ENCODE measurements around the gene CAMSAP2.

CAMSAP2 gene

GRCh38 chr1:200872446-200873115 is 133.9 kb downstream of the CAMSAP2 start, which contains the start of gene GPR25:
TSS of gene GPR25 (plus strand) at chr1:200872981. CDS start at chr1:200873038, 57 bp downstream.
- Histone ChIP-seq H3K4me1 (ENCODE audit: control insufficient read depth in 1 of 2, insufficient read depth in 2 of 2, low read length in 2 of 2) (peaks cover 0 to 14% of the 10 kb centered on the region in 2 donors), H3K27ac (ENCODE audit: low read length) (no peak within 1 kb of the TSS), H3K36me3 (ENCODE audit: control insufficient read depth in 1 of 2, insufficient read depth in 2 of 2, low read length in 2 of 2) (no peaks in the 10 kb centered on the region), H3K9me3 (ENCODE audit: control insufficient read depth in 1 of 2, low read length in 2 of 2) (no peaks in the 10 kb centered on the region), H3K27me3 (ENCODE audit: low read depth, low read length) (peaks cover 38% of the 10 kb centered on the region), H3K4me3 (ENCODE audit: low read depth in 1 of 2, low read length in 2 of 2) (peak within 1 kb of the TSS in 1 of 2 donors; percentile 68)

- Histone ChIP-seq H3K4me3 (ENCODE audit: low read depth in 1 of 2, low read length in 2 of 2) (peak overlapping the region in 1 of 2 donors; percentile 68), H3K4me1 (ENCODE audit: control insufficient read depth in 1 of 2, insufficient read depth in 2 of 2, low read length in 2 of 2) (peaks cover 0 to 14% of the 10 kb centered on the region in 2 donors), H3K27me3 (ENCODE audit: low read depth, low read length) (peaks cover 38% of the 10 kb centered on the region), H3K36me3 (ENCODE audit: control insufficient read depth in 1 of 2, insufficient read depth in 2 of 2, low read length in 2 of 2) (no peaks in the 10 kb centered on the region), H3K27ac (ENCODE audit: low read length) (no peak overlapping the region), H3K9me3 (ENCODE audit: control insufficient read depth in 1 of 2, low read length in 2 of 2) (no peaks in the 10 kb centered on the region)
Observed at GRCh38 chr1:200873116-200873670, 134.5 kb downstream of the CAMSAP2 start.

GRCh38 chr1:200873671-200874397 is 135.1 kb downstream of the CAMSAP2 start:
- Histone ChIP-seq H3K9me3 (ENCODE audit: control insufficient read depth in 1 of 2, low read length in 2 of 2) (no peaks in the 10 kb centered on the region), H3K4me3 (ENCODE audit: low read depth in 1 of 2, low read length in 2 of 2) (peak overlapping the region in 1 of 2 donors; percentile 68), H3K27me3 (ENCODE audit: low read depth, low read length) (peaks cover 38% of the 10 kb centered on the region)

DNA sequence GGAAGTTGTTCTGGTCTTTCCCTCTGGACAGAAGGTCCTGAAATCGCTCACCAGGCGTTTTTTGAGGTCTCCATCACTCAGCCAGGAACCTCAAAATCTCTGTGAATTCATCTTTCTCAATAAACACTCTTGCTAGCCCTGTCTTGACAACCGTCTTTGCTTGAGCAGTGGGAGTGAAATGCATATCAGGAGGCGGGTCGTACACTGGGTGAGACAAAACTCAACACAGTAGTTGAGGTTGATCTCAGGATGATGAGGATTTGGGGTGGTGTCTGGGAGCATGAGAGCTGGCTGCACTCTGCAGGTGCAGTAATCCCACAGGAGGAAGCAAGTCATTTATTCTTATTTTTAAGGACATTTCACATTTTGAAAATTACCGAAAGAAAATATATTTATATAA is 136.0 kb downstream of the CAMSAP2 start:
- peaks cover 38% of the 10 kb centered on the region for H3K27me3 ChIP-seq (ENCODE audit: low read depth, low read length)
- peaks cover 0 to 14% of the 10 kb centered on the region in 2 donors for H3K4me1 ChIP-seq (ENCODE audit: control insufficient read depth in 1 of 2, insufficient read depth in 2 of 2, low read length in 2 of 2)
- H3K4me3 ChIP-seq (ENCODE audit: low read depth in 1 of 2, low read length in 2 of 2) = no peak overlapping the region
- no peaks in the 10 kb centered on the region for H3K9me3 ChIP-seq (ENCODE audit: control insufficient read depth in 1 of 2, low read length in 2 of 2)
- no peaks in the 10 kb centered on the region for H3K36me3 ChIP-seq (ENCODE audit: control insufficient read depth in 1 of 2, insufficient read depth in 2 of 2, low read length in 2 of 2)
- H3K27ac ChIP-seq (ENCODE audit: low read length) = no peak overlapping the region

More at GRCh38 chr1:200873671-200874397, 135.1 kb downstream of the CAMSAP2 start:
- no peaks in the 10 kb centered on the region for H3K36me3 ChIP-seq (ENCODE audit: control insufficient read depth in 1 of 2, insufficient read depth in 2 of 2, low read length in 2 of 2)
- peaks cover 0 to 14% of the 10 kb centered on the region in 2 donors for H3K4me1 ChIP-seq (ENCODE audit: control insufficient read depth in 1 of 2, insufficient read depth in 2 of 2, low read length in 2 of 2)
- H3K27ac ChIP-seq (ENCODE audit: low read length) = no peak overlapping the region

- peaks cover 30% of the 10 kb centered on the region for H3K27me3 ChIP-seq (ENCODE audit: low read depth, low read length)
- H3K9me3 ChIP-seq (ENCODE audit: control insufficient read depth in 1 of 2, low read length in 2 of 2) = no peaks in the 10 kb centered on the region
- no peaks in the 10 kb centered on the region for H3K36me3 ChIP-seq (ENCODE audit: control insufficient read depth in 1 of 2, insufficient read depth in 2 of 2, low read length in 2 of 2)
- H3K4me1 ChIP-seq (ENCODE audit: control insufficient read depth in 1 of 2, insufficient read depth in 2 of 2, low read length in 2 of 2) = peaks cover 0 to 14% of the 10 kb centered on the region in 2 donors
- H3K27ac ChIP-seq (ENCODE audit: low read length) = no peak overlapping the region
- no peak overlapping the region for H3K4me3 ChIP-seq (ENCODE audit: low read depth in 1 of 2, low read length in 2 of 2)
Observed at GRCh38 chr1:200875416-200875815, 136.7 kb downstream of the CAMSAP2 start.

DNA sequence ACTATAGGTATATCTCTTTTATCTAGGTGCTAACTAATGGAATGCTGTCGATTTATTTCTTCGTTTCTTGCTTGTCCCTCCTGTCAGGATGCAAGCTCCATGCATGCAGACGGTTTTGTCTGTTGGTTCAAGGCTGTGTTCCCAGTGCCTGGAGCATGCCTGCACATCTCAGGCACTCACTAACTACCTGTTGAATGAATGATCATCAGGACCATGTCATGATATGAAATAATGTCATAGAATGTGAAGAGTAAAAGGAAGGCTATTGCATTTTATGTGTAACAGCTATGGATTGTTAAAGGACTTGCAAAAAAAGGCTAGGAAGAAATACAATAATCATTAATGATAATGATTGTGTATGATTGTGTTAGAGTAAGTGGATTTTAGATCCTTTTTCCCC is 138.3 kb downstream of the CAMSAP2 start:
- H3K36me3 ChIP-seq (ENCODE audit: control insufficient read depth in 1 of 2, insufficient read depth in 2 of 2, low read length in 2 of 2) = no peaks in the 10 kb centered on the region
- H3K4me3 ChIP-seq (ENCODE audit: low read depth in 1 of 2, low read length in 2 of 2) = no peak overlapping the region
- no peak overlapping the region for H3K27ac ChIP-seq (ENCODE audit: low read length)
- H3K27me3 ChIP-seq (ENCODE audit: low read depth, low read length) = peaks cover 24% of the 10 kb centered on the region
- H3K4me1 ChIP-seq (ENCODE audit: control insufficient read depth in 1 of 2, insufficient read depth in 2 of 2, low read length in 2 of 2) = peaks cover 0 to 14% of the 10 kb centered on the region in 2 donors
- H3K9me3 ChIP-seq (ENCODE audit: control insufficient read depth in 1 of 2, low read length in 2 of 2) = no peaks in the 10 kb centered on the region

DNA sequence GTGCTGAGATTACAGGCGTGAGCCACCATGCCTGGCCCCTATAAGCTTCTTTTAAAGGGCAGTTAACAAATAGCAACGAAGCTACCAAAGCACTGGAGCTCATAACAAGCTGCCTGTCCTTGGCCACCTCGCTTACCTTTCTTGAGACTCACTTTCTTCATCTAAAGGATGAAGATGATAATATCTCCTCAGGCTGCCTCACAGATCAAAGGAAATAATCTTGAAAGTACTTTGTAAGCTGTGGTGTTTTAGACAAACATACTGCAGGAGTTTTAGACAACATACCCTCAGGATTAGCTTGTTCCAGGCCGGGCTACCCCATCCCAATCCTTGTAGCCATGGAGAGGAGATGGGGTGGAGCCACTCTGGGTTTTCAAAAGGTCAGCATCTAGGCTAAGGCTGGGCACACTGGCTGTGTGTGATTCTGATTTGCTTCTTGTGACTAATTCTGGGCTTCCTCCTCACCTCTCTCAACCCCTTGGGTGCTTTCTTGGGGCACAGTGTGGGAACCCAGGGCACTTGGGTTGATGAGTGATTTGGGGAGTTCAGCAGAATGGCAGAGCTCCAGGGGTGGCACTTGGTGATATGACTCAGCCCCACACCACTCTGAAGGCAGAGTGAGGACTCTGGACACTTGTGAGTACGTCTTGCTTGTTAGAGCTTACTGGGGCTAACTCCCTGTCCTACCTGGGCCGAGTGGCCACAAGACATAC is 139.3 kb downstream of the CAMSAP2 start:
- Histone ChIP-seq H3K9me3 (ENCODE audit: control insufficient read depth in 1 of 2, low read length in 2 of 2) (no peaks in the 10 kb centered on the region), H3K36me3 (ENCODE audit: control insufficient read depth in 1 of 2, insufficient read depth in 2 of 2, low read length in 2 of 2) (no peaks in the 10 kb centered on the region), H3K4me1 (ENCODE audit: control insufficient read depth in 1 of 2, insufficient read depth in 2 of 2, low read length in 2 of 2) (peaks cover 0 to 11% of the 10 kb centered on the region in 2 donors), H3K4me3 (ENCODE audit: low read depth in 1 of 2, low read length in 2 of 2) (no peak overlapping the region), H3K27me3 (ENCODE audit: low read depth, low read length) (peaks cover 19% of the 10 kb centered on the region), H3K27ac (ENCODE audit: low read length) (no peak overlapping the region)

DNA sequence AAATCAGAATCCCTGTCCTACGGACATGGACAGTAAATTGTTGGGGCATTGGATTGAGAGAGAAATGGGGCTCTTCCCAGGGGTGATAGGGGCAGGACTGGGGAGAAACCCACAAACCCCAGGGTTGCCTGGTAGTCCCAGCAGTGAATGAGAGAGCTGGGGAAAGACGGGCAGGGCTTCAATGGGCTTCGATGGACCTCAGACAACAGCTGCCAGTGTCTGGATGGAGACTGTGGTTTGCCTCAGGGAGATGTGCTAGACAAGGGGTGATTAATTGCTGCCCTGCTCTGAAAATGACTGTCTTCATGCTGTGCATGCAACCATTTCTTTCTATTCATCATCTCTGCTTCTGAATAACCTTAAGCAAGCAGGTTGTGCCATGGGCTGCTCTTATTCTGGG is 141.5 kb downstream of the CAMSAP2 start:
- Histone ChIP-seq H3K9me3 (ENCODE audit: control insufficient read depth in 1 of 2, low read length in 2 of 2) (no peaks in the 10 kb centered on the region), H3K4me1 (ENCODE audit: control insufficient read depth in 1 of 2, insufficient read depth in 2 of 2, low read length in 2 of 2) (no peaks in the 10 kb centered on the region), H3K36me3 (ENCODE audit: control insufficient read depth in 1 of 2, insufficient read depth in 2 of 2, low read length in 2 of 2) (no peaks in the 10 kb centered on the region), H3K27ac (ENCODE audit: low read length) (no peak overlapping the region), H3K4me3 (ENCODE audit: low read depth in 1 of 2, low read length in 2 of 2) (no peak overlapping the region), H3K27me3 (ENCODE audit: low read depth, low read length) (peaks cover 3% of the 10 kb centered on the region)

DNA sequence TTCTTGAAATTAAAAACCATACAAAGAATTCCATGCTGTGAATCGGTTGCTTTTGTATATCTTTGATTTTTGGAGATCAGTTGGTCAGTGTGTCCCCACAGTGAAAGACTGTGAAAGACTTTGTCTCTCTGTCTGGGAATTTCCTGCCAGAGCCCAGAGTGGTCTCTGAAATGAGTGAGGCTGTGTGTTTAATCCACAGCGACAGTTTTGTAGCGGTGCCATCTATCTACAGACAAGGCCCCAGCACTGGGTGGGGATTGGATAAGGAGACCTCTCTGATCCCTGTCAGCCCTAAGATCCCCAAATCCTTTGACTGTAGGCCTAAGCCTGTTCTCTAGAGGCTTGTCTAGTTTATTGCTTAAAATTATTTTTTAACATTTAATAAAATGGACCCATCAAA is 144.4 kb downstream of the CAMSAP2 start:
- Histone ChIP-seq H3K4me3 (ENCODE audit: low read depth in 1 of 2, low read length in 2 of 2) (no peak overlapping the region), H3K27ac (ENCODE audit: low read length) (no peak overlapping the region), H3K4me1 (ENCODE audit: control insufficient read depth in 1 of 2, insufficient read depth in 2 of 2, low read length in 2 of 2) (peaks cover 0 to 5% of the 10 kb centered on the region in 2 donors), H3K9me3 (ENCODE audit: control insufficient read depth in 1 of 2, low read length in 2 of 2) (no peaks in the 10 kb centered on the region), H3K27me3 (ENCODE audit: low read depth, low read length) (no peaks in the 10 kb centered on the region), H3K36me3 (ENCODE audit: control insufficient read depth in 1 of 2, insufficient read depth in 2 of 2, low read length in 2 of 2) (no peaks in the 10 kb centered on the region)

GRCh38 chr1:200885623-200886402 is 147.1 kb downstream of the CAMSAP2 start:
- Histone ChIP-seq H3K4me3 (ENCODE audit: low read depth in 1 of 2, low read length in 2 of 2) (no peak overlapping the region), H3K4me1 (ENCODE audit: control insufficient read depth in 1 of 2, insufficient read depth in 2 of 2, low read length in 2 of 2) (peaks cover 0 to 8% of the 10 kb centered on the region in 2 donors), H3K27ac (ENCODE audit: low read length) (no peak overlapping the region), H3K27me3 (ENCODE audit: low read depth, low read length) (no peaks in the 10 kb centered on the region), H3K36me3 (ENCODE audit: control insufficient read depth in 1 of 2, insufficient read depth in 2 of 2, low read length in 2 of 2) (no peaks in the 10 kb centered on the region), H3K9me3 (ENCODE audit: control insufficient read depth in 1 of 2, low read length in 2 of 2) (no peaks in the 10 kb centered on the region)
